Measurements from ENCODE around the gene FEM1B.

The FEM1B gene

DNA sequence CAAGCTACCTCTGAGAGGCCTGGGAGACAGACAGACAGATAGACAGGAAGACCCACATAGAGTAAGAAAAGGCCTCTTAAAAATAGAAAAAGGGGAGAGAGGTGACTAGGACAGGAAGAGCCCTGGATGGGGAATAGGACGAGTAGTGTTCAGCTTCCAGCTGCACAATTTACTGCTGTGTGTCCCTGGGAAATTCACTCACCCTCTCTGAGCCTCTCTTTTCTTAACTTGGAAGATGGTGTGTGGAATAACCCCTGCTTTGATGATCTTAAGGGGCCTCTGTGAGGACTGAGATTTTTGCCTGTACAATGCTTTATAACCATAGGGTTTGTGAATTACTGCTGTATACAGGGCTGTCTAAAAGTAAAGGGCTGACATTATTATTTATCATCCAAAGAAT lies 37.5 kb downstream of the FEM1B start:
- Mint-ChIP-seq H3K36me3 (ENCODE audit: low read depth) (no peaks in the 10 kb centered on the region), H3K27me3 (peaks cover 4% of the 10 kb centered on the region), H3K9me3 (no peaks in the 10 kb centered on the region), H3K4me3 (no peak overlapping the region), H3K4me1 (no peaks in the 10 kb centered on the region), H3K27ac (no peak overlapping the region)
- ATAC-seq, result no peak
- DNase-seq, result no peak

DNA sequence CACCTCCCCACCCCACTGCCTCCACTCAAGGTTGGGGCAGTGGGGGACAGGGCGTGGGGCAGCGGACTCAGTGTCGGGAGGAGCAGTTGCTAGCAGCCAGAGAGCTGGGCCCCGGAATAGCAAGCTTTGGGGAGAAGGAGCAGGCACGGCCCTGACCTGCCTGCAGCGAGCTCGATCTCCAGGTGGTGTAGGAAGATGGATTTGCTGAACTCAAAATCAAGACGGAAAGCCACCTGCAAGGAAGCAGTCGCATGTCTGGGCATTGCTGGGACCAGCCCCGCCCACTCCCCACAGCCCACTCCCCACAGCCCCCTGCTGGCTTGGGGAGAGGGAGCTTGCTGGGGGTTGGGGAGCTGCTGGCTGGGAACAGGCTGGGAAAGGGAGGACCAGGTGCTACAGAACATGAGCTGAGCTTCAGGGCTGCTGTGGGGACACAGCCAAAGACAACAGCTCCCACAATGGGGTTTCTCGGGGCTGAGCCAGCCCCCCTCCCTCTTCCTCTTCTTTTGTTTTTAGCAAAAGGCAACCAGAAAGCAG lies 38.0 kb downstream of the FEM1B start:
- ATAC-seq (no peak), DNase-seq (no peak)
- Mint-ChIP-seq H3K27me3 (peaks cover 4% of the 10 kb centered on the region), H3K4me3 (no peak overlapping the region), H3K27ac (no peak overlapping the region), H3K9me3 (no peaks in the 10 kb centered on the region), H3K4me1 (no peaks in the 10 kb centered on the region), H3K36me3 (ENCODE audit: low read depth) (no peaks in the 10 kb centered on the region)

DNA sequence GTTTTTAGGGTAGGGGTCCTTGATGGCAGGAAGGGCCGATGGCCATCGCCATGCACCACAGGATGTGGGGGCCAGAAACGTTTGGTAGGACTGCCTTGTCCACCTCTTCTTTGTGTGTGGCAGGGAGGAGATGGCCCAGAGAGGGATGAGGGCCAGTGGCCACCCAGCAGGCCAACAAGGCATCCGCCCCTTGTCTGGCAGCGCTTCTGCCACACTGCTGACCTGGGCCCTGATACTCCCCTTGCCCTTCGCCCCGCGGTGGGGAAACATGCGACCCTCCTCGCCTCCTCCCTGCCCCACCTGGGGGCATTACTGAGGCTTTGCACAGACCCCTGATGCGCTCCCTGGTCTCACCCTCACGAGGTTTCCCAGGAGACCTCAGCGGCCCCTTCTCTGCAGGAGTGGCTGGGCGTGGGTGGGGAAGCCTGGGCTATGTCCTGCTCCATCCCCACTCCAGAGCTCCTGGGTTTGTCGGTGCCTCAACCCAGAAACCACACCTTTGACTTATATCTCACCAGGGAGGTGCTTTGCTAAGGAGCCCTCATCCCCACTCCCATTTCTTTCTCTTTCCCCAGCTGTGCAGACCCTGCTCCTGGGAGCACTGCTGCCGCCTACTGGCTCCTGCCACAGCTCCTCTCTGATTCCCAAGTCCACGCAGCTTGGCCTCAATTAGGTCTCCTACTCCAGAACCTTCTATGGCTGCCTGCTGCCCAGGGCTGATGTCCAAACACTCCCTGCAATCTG lies 38.7 kb downstream of the FEM1B start:
- no peaks in the 10 kb centered on the region for H3K9me3 Mint-ChIP-seq

DNA sequence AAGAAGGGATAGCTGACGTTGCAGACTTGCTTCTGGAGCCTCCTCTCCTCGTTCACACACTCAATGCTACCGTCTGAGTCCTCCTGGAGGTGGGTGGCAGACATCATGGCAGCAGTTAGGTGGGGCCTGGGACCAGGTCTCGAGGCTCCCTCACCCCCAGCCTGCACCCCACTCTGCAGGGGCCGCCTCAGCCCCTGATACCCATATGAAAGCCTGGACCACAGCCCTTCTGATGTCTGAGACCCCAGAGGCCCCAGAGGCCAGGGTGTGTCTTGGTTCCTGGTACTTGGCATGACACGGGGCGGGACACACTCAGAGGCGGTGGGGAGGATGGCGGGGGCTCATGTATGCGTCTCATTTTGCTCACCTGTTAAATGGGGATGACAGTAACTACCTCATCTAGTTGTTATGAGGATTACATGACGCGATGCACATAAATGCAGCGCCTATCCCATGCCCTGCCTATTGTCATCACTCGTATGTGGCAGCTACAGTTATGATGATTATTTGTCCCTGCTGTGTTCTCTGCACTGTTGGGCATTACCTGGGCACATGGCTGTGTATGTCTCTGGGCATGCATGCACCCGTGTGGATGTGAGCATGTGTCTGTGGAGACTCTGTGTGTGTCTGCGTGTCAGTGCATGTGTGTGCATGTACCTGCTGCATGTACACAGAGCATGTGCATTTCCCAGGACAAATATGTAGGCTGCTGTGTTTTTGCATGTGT lies 39.9 kb downstream of the FEM1B start:
- DNase-seq (no peak), ATAC-seq (no peak)
- Mint-ChIP-seq H3K27me3 (peaks cover 4% of the 10 kb centered on the region), H3K27ac (no peak overlapping the region), H3K4me3 (no peak overlapping the region), H3K36me3 (ENCODE audit: low read depth) (no peaks in the 10 kb centered on the region), H3K4me1 (no peaks in the 10 kb centered on the region), H3K9me3 (no peaks in the 10 kb centered on the region)

More for the DNA sequence above, 38.7 kb downstream of the FEM1B start:
- Mint-ChIP-seq H3K4me3 (no peak overlapping the region), H3K27me3 (peaks cover 4% of the 10 kb centered on the region), H3K27ac (no peak overlapping the region), H3K36me3 (ENCODE audit: low read depth) (no peaks in the 10 kb centered on the region), H3K4me1 (no peaks in the 10 kb centered on the region)
- DNase-seq (no peak), ATAC-seq (no peak)

DNA sequence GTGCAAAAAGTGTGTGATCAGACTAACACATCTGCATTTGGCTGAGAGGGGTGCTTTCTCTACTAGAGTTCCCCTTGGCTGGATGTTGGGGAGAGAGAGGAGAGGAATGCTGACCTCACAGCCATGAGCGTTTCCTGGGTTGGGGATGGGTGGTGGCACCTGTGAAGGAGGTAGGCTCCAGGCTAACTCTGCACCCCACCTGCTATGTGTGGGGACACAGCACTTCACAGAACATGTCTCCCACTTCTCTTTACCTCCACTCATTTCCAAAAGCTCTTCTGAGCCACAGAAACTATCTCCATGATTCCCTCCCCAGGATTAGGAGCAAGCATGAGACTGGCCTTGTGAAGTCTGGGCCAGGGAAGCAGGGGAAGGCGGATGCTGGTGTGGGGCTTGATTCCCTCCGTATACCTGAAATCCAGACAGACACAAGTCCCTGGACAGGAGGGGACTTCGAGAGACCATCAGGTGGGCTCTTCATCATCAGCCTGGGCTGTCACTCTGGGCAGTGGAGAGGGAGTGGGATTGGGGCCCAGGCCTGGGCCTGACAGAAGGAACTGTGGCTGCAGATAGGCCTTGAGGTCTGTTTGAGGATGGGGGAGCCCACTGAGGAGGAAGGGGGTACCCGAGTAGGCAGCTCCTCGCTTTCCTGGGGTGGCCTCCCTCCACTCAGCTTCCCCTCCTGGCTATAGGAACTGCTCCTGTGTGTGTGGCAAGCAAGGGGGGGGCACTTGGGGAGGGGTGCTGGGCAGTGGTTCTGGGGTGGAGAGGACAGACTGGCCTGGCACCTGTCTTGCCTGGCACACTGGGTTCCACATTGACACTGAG lies 40.7 kb downstream of the FEM1B start:
- Mint-ChIP-seq H3K4me1 (no peaks in the 10 kb centered on the region), H3K9me3 (no peaks in the 10 kb centered on the region), H3K27me3 (peaks cover 4% of the 10 kb centered on the region), H3K36me3 (ENCODE audit: low read depth) (no peaks in the 10 kb centered on the region), H3K27ac (no peak overlapping the region), H3K4me3 (no peak overlapping the region)
- DNase-seq, result no peak
- ATAC-seq, result no peak

DNA sequence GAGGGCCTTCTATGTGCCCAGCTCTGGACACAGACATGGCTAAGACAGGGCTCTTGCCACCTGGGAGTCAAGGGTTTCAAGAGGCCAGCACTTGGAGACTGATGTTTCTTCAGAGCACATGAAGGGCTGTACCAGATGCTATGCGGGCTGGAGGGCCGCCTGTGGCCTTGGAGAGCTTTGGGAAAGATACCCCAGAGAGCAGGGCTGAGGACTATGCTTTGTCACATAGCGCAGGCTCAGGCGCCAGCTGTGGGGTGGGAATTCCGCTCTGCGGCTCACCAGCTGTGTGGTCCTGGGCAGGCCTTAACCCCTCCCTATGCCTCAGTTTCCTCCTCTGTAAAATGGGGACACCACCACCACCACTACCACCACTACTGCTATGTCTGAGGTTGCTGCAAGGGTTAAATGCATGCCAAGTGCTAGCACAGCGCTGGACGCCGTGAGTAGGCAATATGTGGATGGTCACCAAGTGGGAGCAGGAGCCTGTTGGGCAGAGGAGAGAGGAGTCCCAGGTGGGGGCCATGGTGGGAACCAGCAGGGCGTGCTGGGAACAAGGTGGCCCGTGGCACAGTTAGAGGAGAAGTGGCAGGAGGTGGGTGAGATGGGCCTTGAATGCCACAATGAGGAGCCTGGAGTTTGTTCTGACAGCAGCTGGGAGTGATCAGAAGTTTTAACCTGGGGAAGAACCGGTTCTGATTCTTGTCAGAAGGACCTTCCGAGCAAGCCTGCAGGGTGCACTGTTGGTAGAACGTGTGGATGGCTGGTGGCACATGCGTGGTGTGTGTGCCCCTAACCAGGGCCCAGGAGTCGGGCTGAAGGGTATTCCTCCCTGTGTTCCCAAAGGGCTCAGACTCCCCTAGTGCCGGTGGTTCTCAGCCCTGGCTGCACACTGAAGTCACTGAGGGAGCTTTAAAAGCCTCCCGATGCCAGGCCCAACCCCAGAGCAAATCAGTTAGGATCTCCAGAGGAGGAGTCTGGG lies 41.7 kb downstream of the FEM1B start:
- H3K4me3 Mint-ChIP-seq, result no peak overlapping the region
- H3K4me1 Mint-ChIP-seq, result no peaks in the 10 kb centered on the region
- ATAC-seq, result no peak
- no peak for DNase-seq
- H3K27me3 Mint-ChIP-seq, result peaks cover 4% of the 10 kb centered on the region
- no peak overlapping the region for H3K27ac Mint-ChIP-seq
- H3K9me3 Mint-ChIP-seq, result no peaks in the 10 kb centered on the region
- H3K36me3 Mint-ChIP-seq (ENCODE audit: low read depth), result no peaks in the 10 kb centered on the region

DNA sequence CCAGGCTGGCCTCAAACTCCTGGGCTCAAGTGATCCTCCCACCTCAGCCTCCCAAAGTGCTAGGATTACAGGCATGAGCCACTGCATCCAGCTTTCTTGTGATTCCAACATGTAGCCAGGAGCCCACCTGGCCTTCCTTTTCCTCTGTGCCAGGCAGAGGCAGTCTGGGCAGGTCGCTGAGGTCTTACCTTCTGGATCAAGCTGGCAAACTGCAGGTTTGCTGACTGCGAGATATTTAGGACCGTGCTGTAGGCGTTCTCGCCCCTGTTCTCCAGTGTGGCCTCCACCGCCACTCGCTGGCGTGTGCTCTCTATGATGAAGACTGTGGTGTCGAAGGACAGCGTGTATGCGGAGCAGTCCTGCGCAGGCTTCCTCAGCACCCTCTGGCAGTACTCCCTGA lies 42.5 kb downstream of the FEM1B start:
- H3K27me3 Mint-ChIP-seq, result peaks cover 4% of the 10 kb centered on the region
- H3K4me3 Mint-ChIP-seq, result no peak overlapping the region
- DNase-seq (no peak), ATAC-seq (no peak)
- no peaks in the 10 kb centered on the region for H3K4me1 Mint-ChIP-seq
- H3K9me3 Mint-ChIP-seq, result no peaks in the 10 kb centered on the region
- H3K36me3 Mint-ChIP-seq (ENCODE audit: low read depth), result no peaks in the 10 kb centered on the region
- H3K27ac Mint-ChIP-seq, result no peak overlapping the region

DNA sequence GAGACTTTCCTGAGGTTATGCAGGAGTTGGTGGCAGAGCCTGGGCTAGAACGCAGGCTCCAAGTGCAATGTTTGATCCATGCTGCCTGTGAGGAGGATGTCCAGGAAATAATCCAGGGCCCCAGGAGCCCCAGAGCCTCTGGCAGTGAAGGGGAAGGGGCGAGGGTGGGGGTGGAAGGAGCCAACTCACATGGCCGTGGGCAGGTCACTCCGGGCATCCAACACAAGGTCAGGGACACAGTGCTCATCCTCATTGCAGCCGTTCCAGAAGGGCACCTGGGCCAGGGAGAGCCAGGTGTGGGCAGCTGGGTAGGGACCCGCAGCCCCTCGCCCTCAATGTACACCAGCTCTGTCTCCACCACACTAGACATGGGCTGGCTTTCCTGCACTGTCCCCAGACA lies 43.7 kb downstream of the FEM1B start:
- H3K4me1 Mint-ChIP-seq, result peaks cover 2% of the 10 kb centered on the region
- H3K36me3 Mint-ChIP-seq (ENCODE audit: low read depth), result no peaks in the 10 kb centered on the region
- DNase-seq (no peak), ATAC-seq (no peak)
- H3K4me3 Mint-ChIP-seq, result no peak overlapping the region
- H3K27me3 Mint-ChIP-seq, result peaks cover 6% of the 10 kb centered on the region
- H3K9me3 Mint-ChIP-seq, result no peaks in the 10 kb centered on the region
- no peak overlapping the region for H3K27ac Mint-ChIP-seq

DNA sequence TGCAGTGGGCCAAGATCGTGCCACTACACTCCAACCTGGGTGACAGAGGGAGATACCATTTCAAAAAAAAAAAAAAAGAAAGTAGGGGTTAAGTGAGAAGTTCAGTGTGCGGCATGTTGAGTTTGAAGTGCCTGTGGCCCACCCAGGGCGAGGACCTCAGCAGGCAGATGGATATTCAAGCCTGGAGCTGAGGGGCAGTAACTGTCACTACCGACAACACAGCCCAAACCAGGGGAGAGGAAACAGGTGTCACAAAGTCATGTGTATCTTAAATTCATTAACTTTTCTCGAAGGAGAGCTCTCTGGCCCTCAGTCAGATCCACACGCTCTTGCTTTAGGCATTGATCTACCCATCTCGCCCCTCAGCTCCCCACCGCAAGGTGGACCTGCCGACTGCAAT lies 45.3 kb downstream of the FEM1B start:
- Mint-ChIP-seq H3K4me3 (no peak overlapping the region), H3K9me3 (no peaks in the 10 kb centered on the region), H3K27ac (no peak overlapping the region), H3K4me1 (peaks cover 15% of the 10 kb centered on the region), H3K36me3 (ENCODE audit: low read depth) (no peaks in the 10 kb centered on the region), H3K27me3 (peaks cover 2% of the 10 kb centered on the region)
- ATAC-seq, result no peak
- no peak for DNase-seq

DNA sequence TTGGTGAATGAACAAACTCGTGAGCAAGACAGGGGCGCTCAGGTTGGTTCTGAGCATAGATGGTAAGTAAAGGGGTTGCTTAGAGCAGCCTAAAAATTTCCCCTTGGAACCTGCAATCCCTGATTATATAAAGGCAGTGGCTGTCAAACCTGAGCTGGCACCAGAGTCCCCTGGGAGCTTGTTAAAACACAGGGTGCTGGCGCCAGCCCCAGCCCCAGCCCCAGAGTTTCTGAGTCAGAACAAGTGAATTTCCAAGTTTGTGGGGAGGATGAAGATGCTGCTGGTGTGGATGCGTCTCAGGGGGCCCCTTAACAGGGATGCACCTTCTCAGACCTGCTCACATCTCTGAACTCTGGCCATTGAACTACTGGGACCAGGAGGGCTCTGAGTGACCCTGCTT lies 48.2 kb downstream of the FEM1B start:
- Mint-ChIP-seq H3K4me3 (no peak overlapping the region), H3K27me3 (peaks cover 2% of the 10 kb centered on the region), H3K4me1 (peaks cover 25% of the 10 kb centered on the region), H3K36me3 (ENCODE audit: low read depth) (no peaks in the 10 kb centered on the region), H3K9me3 (no peaks in the 10 kb centered on the region), H3K27ac (no peak overlapping the region)
- DNase-seq (no peak), ATAC-seq (no peak)

DNA sequence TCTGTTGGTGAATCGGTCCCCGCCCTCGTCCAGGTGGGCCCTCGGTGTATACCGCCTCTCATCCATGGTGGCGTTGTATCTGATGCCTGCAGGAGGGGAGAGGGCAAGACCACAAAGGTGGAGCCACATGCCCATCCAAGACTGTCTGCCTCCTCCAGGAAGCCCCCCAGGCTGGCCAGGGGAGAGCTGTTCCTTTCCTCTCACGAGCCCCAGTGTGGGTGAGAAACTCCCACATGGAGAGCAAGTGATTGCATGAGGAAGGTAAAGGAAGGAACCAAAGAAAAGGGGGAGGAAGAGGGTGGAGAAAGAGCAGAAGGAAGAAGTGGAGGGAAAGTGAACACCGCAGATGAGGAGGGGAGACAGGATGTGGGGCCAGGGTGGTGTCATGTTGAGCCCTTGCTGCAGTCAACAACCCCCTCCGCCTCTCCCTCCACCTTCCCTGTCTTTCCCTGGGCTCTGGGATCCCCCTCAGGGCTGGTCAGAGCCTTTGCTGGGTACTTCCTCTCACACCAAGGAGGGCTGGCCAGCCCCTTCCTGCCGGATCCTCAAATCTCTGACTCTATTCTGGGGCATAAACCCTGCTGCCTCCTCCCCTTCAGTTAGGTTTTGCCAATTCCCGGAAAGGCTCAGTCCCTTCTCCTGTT lies 49.3 kb downstream of the FEM1B start:
- ATAC-seq (no peak), DNase-seq (no peak)
- Mint-ChIP-seq H3K4me1 (peaks cover 25% of the 10 kb centered on the region), H3K9me3 (no peaks in the 10 kb centered on the region), H3K36me3 (ENCODE audit: low read depth) (no peaks in the 10 kb centered on the region), H3K27me3 (peaks cover 6% of the 10 kb centered on the region), H3K4me3 (no peak overlapping the region), H3K27ac (peak overlapping the region; percentile 29)

DNA sequence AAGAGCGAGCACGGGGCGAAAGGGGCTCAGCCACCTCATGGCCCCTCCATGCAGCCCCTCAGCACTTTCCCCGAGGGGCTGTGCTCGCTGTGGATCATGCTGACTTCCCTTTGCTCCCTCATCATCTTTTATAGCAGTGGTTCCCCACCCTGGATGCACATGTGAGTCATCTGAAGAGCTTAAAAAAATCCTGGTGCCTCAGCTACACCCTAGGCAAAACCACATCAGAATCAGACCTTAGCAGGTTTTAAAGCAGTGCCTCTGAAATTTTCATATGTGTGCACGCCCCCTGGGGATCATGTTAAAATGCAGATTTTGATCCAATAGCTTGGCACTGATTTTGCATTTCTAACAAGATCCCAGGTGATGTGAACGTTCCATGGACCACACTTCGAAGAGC lies 50.9 kb downstream of the FEM1B start:
- H3K27me3 Mint-ChIP-seq, result peaks cover 8% of the 10 kb centered on the region
- no peaks in the 10 kb centered on the region for H3K36me3 Mint-ChIP-seq (ENCODE audit: low read depth)
- H3K9me3 Mint-ChIP-seq, result no peaks in the 10 kb centered on the region
- ATAC-seq (no peak), DNase-seq (no peak)
- no peak overlapping the region for H3K4me3 Mint-ChIP-seq
- H3K27ac Mint-ChIP-seq, result no peak overlapping the region
- H3K4me1 Mint-ChIP-seq, result peaks cover 25% of the 10 kb centered on the region

DNA sequence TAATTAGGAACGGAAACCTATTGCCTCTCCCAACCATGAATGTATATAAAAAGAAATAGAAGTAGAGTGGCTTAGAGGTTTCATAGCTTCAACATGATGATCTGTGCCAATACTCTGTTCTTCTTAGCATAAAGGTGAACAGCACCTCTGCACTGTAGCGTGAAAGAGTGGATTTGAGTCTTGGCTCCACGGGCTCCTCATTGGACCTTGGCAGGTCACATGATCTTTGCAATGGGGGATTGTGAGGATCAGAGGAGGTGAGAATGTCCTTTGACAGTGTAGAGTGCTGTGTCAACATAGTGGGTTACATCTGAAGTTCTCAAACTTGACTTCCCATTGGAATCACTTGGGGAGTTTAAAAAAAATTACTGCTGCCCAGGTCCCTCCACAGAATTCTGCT lies 51.4 kb downstream of the FEM1B start:
- ATAC-seq, result no peak
- H3K27me3 Mint-ChIP-seq, result peaks cover 9% of the 10 kb centered on the region
- H3K4me1 Mint-ChIP-seq, result peaks cover 29% of the 10 kb centered on the region
- no peak for DNase-seq
- no peak overlapping the region for H3K27ac Mint-ChIP-seq
- no peaks in the 10 kb centered on the region for H3K36me3 Mint-ChIP-seq (ENCODE audit: low read depth)
- H3K9me3 Mint-ChIP-seq, result no peaks in the 10 kb centered on the region
- no peak overlapping the region for H3K4me3 Mint-ChIP-seq

Data from activated naive CD8-positive, alpha-beta T cell treated with anti-CD3 and anti-CD28 coated beads, Interleukin-2, amount 50 U/mL, for 24 hours (primary cell).